Thymus (tissue), 11 donors: ENCODE measurements around the gene AMPD2. TPM values are rescaled to one million over a fixed set of nuclear protein-coding genes. Genes with fewer than 3 reads are reported as not detected.
"Not testable (repeated sequence)": the region's sequence is repeated elsewhere in the genome, so short reads cannot be mapped to it uniquely, and the experiment has no call there.

Experiments used
- DNase-seq, 9 donors: peaks; one replicate each; pipeline ENCODE4 v3.0.0-alpha.2; 2013; ENCODE audit warnings: low spot score in 9 of 9, low read depth in 6 of 9, missing footprints in 1 of 9
- H3K27ac ChIP-seq, 2 donors: one replicate each; pipeline ENCODE4 v1.5.1; 2013; ENCODE audit warnings: control low read depth in 1 of 2, low read depth in 1 of 2, low read length in 1 of 2, mild to moderate bottlenecking in 1 of 2, moderate library complexity in 1 of 2
- H3K27me3 ChIP-seq, 2 donors: one replicate each; pipeline ENCODE4 v1.5.1; 2013; ENCODE audit warnings: low read length in 1 of 2; ENCODE audit not compliant: control insufficient read depth in 2 of 2, insufficient read depth in 1 of 2
- H3K36me3 ChIP-seq, 2 donors: one replicate each; pipeline ENCODE4 v1.5.1; 2013; ENCODE audit warnings: low read length in 1 of 2, mild to moderate bottlenecking in 1 of 2, moderate library complexity in 1 of 2; ENCODE audit not compliant: control insufficient read depth in 2 of 2, insufficient read depth in 2 of 2
- H3K4me1 ChIP-seq, 2 donors: one replicate each; pipeline ENCODE4 v1.5.1; 2013; ENCODE audit warnings: low read length in 2 of 2; ENCODE audit not compliant: control insufficient read depth in 2 of 2, insufficient read depth in 2 of 2
- H3K4me3 ChIP-seq, 2 donors: one replicate each; pipeline ENCODE4 v1.5.1; 2013; ENCODE audit warnings: low read length in 2 of 2, control low read depth in 1 of 2, mild to moderate bottlenecking in 1 of 2
- H3K9me3 ChIP-seq, 2 donors: one replicate each; pipeline ENCODE4 v1.5.1; 2013; ENCODE audit warnings: low read length in 1 of 2, mild to moderate bottlenecking in 1 of 2; ENCODE audit not compliant: control insufficient read depth in 2 of 2, insufficient read depth in 1 of 2
- WGBS: extraction: QIAGEN DNeasy Blood & Tissue Kit; methylation state at CpG from one replicate; pipeline ENCODE4 v1.1.7; 2013; 5-methylcytosine and 5-hydroxymethylcytosine counted together
- polyA plus RNA-seq: library from polyadenylated mRNA; stranded (reverse); fragments of 200-250 nt; gene quantifications from one replicate; pipeline ENCODE4 v1.2.3, GENCODE V29; 2013
- total RNA-seq: library from RNA; stranded (reverse); fragments of 120-200 nt; gene quantifications from one replicate; pipeline ENCODE4 v1.2.4, GENCODE V29; 2013
- donor health status: healthy.

Gene AMPD2
- total and polyA plus RNA-seq, 2 donors = 24.8 to 32.8 TPM

DNA sequence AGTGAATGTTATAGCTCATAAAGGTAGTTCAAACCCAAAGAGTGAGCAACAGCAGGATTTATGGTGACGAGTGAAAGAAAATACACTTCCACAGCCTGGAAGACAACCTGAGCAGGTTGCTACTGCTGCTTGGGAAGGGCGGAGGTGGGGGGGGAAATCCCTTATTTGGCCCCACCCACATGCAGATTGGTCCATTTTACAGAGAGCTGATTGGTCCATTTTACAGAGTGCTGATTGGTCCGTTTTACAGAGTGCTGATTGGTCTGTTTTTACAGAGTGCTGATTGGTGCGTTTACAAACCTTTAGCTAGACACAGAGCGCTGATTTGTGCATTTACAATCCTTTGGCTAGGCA, 50.3 kb downstream of the AMPD2 start:
- not testable (repeated sequence) for H3K36me3 ChIP-seq, DNase-seq, H3K9me3 ChIP-seq, H3K27ac ChIP-seq, H3K4me3 ChIP-seq, H3K27me3 ChIP-seq
- 93% methylated on average over 5 of the region's 5 CpGs for WGBS
- H3K4me1 ChIP-seq = peaks cover 6 to 12% of the 10 kb centered on the region in 2 donors

DNA sequence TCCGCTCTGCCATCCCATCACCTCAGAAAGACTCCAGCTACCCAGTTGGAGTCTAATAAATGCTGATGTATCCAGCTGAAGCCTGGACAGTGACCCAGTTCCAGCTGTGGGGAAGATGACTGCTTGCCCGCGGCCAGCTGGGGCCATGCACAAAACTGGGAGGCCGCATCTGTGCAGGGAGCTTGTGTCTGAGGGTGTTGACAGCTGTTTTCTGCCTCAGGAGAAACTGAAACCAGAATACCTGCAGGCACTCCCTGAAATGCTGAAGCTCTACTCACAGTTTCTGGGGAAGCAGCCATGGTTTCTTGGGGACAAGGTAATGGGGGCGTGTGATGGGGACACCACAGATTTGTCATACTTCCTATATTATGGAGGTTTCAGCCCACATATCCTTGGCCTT, 51.4 kb downstream of the AMPD2 start:
- Histone ChIP-seq H3K27ac (no peak overlapping the region), H3K27me3 (no peaks in the 10 kb centered on the region), H3K4me3 (no peak overlapping the region), H3K4me1 (peaks cover 6 to 12% of the 10 kb centered on the region in 2 donors), H3K36me3 (no peaks in the 10 kb centered on the region), H3K9me3 (no peaks in the 10 kb centered on the region)
- DNase-seq = no peak
- WGBS = 92% methylated on average over 5 of the region's 5 CpGs

DNA sequence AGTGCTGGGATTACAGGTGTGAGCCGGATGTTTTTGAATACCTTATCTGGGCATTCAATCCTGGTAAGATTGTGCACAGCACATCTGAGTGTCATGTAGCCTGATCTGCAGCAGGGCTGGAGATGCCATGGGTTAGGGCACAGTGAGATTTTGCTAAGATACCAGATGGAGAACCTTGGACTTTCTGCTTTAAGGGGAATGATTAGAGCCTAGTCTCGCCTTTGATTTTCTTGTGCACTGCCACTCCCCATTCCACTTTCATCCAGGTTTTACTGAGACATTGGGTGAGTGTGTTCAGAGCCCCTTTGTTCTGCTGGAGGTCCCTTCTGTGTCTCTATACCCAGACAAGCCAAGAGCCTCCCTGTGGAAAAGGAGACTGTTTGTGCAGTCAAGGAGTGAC, 54.2 kb downstream of the AMPD2 start:
- not testable (repeated sequence) for H3K27ac ChIP-seq, H3K4me3 ChIP-seq, H3K27me3 ChIP-seq, H3K36me3 ChIP-seq, H3K4me1 ChIP-seq, H3K9me3 ChIP-seq, DNase-seq
- 97% methylated on average over 2 of the region's 2 CpGs for WGBS

DNA sequence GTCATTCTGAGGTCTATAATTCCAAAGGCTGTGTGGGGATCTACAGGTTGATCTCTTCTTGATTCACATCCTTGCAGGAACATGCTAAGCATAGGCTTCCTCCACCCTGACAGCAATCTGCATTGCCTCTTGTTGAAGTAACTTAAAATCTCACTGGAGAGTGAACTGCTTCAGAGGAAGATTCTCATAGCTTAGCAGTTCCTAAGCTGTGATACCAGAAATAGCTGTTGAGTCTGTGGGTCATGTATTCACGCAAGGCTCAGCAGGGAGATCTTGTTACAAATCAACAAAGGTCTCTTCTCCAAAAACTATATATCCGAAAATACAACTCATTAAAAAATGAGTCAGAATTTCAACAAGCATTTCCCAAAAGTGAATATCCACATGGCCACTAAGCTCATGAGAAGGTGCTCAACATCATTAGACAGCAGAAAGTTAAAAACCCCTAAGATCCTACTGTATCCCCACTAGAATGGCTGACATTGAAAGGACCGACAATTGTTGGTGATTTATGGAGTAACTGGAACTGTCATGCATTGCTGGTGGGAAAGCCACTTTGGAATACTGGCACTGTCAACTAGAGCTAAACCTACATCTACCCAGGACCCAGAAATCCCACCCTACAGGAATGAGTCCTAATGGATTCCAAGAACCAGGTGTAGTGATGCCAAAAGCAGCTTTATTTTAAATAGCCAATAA, 57.2 kb downstream of the AMPD2 start:
- not testable (repeated sequence) for H3K36me3 ChIP-seq, H3K9me3 ChIP-seq, H3K27ac ChIP-seq, H3K4me3 ChIP-seq, H3K27me3 ChIP-seq, DNase-seq, H3K4me1 ChIP-seq
- 78% methylated on average over 3 of the region's 3 CpGs for WGBS

DNA sequence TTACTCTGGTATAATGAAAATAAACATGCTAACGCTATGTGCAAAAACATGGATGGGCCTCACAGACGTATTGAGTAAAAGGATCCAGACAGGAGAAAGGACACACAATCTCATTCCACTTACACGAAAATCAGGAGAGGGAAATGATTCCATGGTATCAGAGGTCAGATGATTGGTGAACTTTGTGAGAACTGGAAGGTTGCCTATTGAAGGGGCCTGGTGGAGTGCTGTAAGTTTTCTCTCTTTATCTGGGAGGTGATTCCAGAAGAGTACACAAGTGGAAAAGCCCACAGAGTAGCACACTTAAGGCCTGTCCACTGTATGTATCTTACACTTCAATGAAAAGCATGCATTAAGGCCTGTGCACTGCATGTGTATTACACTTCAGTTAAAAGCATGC, 57.8 kb downstream of the AMPD2 start:
- 97% methylated on average over 3 of the region's 3 CpGs for WGBS
- H3K4me1 ChIP-seq = no peaks in the 10 kb centered on the region
- H3K4me3 ChIP-seq = no peak overlapping the region
- no peaks in the 10 kb centered on the region for H3K27me3 ChIP-seq
- no peak for DNase-seq
- no peak overlapping the region for H3K27ac ChIP-seq
- no peaks in the 10 kb centered on the region for H3K36me3 ChIP-seq
- H3K9me3 ChIP-seq = no peaks in the 10 kb centered on the region

DNA sequence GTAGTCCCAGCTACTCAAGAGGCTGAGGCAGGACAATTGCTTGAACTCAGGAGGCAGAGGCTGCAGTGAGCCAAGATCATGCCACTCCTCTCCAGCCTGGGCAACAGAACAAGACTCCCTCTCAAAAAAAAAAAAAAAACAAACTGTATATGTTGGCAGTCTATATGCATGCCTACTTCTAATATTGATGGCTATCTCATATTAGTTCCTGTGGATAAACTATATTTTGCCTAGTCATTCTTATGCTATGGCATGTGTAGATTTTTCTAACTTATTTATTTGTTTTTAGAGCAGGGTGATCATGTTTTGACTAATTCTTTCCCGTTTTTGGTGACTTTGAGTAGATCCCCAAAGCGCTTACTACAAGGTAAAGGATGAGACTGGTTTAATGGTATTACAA, 59.0 kb downstream of the AMPD2 start:
- not testable (repeated sequence) for H3K27ac ChIP-seq, H3K27me3 ChIP-seq, H3K9me3 ChIP-seq, DNase-seq, H3K4me1 ChIP-seq, H3K36me3 ChIP-seq, H3K4me3 ChIP-seq
- 94% methylated on average over 2 of the region's 2 CpGs for WGBS

Other genes starting within 250 kb of the AMPD2 start
- 3.6 TPM for gene SORT1, start 221.9 kb upstream of the AMPD2 start, total RNA-seq
- 10.3 TPM for gene SORT1, start 221.9 kb upstream of the AMPD2 start, polyA plus RNA-seq
- gene PSMA5, start 193.4 kb upstream of the AMPD2 start, total RNA-seq = 144 TPM
- 72.3 TPM for gene PSMA5, start 193.4 kb upstream of the AMPD2 start, polyA plus RNA-seq
- gene SYPL2, start 153.3 kb upstream of the AMPD2 start, total RNA-seq = 0.05 TPM
- 0.34 TPM for gene SYPL2, start 153.3 kb upstream of the AMPD2 start, polyA plus RNA-seq
- 5.4 TPM for gene ATXN7L2, start 135.9 kb upstream of the AMPD2 start, total RNA-seq
- 19.6 TPM for gene ATXN7L2, start 135.9 kb upstream of the AMPD2 start, polyA plus RNA-seq
- gene CYB561D1, start 125.7 kb upstream of the AMPD2 start, total RNA-seq = 3.3 TPM
- gene CYB561D1, start 125.7 kb upstream of the AMPD2 start, polyA plus RNA-seq = 9.4 TPM
- 2.5 TPM for gene AMIGO1, start 110.1 kb upstream of the AMPD2 start, total RNA-seq
- gene AMIGO1, start 110.1 kb upstream of the AMPD2 start, polyA plus RNA-seq = 2.3 TPM
- gene GPR61, start 80.0 kb upstream of the AMPD2 start, total RNA-seq = 0.42 TPM
- gene GPR61, start 80.0 kb upstream of the AMPD2 start, polyA plus RNA-seq = 0.07 TPM
- gene GNAI3, start 71.2 kb upstream of the AMPD2 start, total RNA-seq = 7.7 TPM
- gene GNAI3, start 71.2 kb upstream of the AMPD2 start, polyA plus RNA-seq = 4.7 TPM
- 0.14 TPM for gene GNAT2, start 221 bp upstream of the AMPD2 start, total RNA-seq
- gene GNAT2, start 221 bp upstream of the AMPD2 start, polyA plus RNA-seq = 0.05 TPM
- 6.7 TPM for gene GSTM4, start 36.3 kb downstream of the AMPD2 start, total RNA-seq
- gene GSTM4, start 36.3 kb downstream of the AMPD2 start, polyA plus RNA-seq = 15.6 TPM
- gene GSTM2, start 48.2 kb downstream of the AMPD2 start, total RNA-seq = 14.7 TPM
- 100 TPM for gene GSTM2, start 48.2 kb downstream of the AMPD2 start, polyA plus RNA-seq
- gene GSTM1, start 68.0 kb downstream of the AMPD2 start, total RNA-seq = 12.9 TPM
- gene GSTM1, start 68.0 kb downstream of the AMPD2 start, polyA plus RNA-seq = 0.27 TPM
- gene GSTM5, start 92.4 kb downstream of the AMPD2 start, total RNA-seq = 4.1 TPM
- 2.3 TPM for gene GSTM5, start 92.4 kb downstream of the AMPD2 start, polyA plus RNA-seq
- 14.8 TPM for gene GSTM3, start 121.2 kb downstream of the AMPD2 start, total RNA-seq
- gene GSTM3, start 121.2 kb downstream of the AMPD2 start, polyA plus RNA-seq = 35.5 TPM
- not detected for gene EPS8L3, start 144.1 kb downstream of the AMPD2 start, total RNA-seq
- gene EPS8L3, start 144.1 kb downstream of the AMPD2 start, polyA plus RNA-seq = 0.02 TPM